ENCODE measurements around the gene UBE3B.

The UBE3B gene

DNA sequence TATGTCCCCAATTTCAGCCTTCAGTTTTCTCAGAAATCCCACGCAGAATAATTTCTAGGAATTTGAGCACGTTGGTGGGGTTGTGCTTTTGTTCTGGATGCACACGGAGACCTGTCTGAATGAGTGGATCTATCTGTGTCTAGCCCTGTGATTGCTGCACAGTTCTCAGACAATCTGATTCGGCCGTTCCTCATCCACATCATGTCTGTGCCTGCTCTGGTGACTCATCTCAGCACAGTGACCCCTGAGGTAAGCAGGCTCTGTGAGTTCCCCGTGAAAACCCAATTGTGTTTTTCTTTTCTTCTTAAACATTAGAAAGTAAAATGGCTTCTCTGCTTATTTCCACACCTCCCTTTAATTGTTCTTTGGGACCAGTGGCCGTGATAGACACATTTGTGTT lies 20.2 kb downstream of the UBE3B start:
- DNase-seq (ENCODE audit: low read depth), result no peak
- H3K4me3 ChIP-seq (ENCODE audit: low read depth, low read length), result no peak overlapping the region
- TF ChIP-seq, protein P1, sequence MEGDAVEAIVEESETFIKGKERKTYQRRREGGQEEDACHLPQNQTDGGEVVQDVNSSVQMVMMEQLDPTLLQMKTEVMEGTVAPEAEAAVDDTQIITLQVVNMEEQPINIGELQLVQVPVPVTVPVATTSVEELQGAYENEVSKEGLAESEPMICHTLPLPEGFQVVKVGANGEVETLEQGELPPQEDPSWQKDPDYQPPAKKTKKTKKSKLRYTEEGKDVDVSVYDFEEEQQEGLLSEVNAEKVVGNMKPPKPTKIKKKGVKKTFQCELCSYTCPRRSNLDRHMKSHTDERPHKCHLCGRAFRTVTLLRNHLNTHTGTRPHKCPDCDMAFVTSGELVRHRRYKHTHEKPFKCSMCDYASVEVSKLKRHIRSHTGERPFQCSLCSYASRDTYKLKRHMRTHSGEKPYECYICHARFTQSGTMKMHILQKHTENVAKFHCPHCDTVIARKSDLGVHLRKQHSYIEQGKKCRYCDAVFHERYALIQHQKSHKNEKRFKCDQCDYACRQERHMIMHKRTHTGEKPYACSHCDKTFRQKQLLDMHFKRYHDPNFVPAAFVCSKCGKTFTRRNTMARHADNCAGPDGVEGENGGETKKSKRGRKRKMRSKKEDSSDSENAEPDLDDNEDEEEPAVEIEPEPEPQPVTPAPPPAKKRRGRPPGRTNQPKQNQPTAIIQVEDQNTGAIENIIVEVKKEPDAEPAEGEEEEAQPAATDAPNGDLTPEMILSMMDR (IDR thresholded peaks at IDR 0.05; ENCODE audit: low read depth, low read length), result no peak
- TF ChIP-seq, protein P2, sequence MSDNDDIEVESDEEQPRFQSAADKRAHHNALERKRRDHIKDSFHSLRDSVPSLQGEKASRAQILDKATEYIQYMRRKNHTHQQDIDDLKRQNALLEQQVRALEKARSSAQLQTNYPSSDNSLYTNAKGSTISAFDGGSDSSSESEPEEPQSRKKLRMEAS (IDR thresholded peaks at IDR 0.05; ENCODE audit: low read depth, low read length), result no peak
- no peak for TF ChIP-seq POLR2A (IDR thresholded peaks at IDR 0.05; ENCODE audit: extremely low read depth, insufficient read length)
- TF ChIP-seq MYC (IDR thresholded peaks at IDR 0.05; ENCODE audit: low read depth, low read length), result no peak

DNA sequence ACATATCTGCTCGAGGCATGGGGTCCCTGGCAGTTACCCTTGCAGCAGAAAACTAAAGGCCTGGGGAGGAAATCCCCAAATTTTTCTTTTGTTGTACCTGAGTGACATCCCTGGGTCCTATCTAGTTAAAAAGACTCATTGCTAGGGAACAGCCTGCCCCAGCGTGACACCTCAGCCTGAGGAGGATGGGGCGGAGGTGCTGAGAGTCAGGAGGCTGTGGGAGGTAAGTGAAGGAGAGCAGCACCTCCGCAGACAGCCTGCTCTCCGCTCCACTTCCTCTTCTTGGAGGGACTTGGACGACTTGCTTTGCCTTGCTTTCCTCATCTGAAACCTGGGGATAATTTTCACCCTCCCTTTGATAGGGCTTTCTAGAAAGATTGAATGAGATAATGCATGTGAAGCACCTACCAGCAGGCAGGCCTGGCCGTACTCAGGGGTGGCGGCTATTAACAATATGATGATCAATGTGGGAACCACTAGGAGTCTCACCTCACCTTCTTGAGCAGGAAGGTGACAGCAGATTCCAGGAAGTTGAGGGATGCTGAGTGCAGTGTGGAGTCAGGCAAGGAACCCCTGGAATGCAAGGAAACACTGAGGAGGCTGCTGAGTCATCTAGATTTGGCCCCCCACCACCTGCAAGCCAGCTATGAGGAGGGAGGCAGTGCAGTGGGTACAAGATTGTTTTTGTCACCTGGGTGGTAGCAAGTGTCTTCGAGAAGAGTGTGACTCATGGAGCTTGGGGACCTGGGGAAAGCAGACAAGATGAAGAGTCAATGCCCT lies 23.2 kb downstream of the UBE3B start:
- no peak for DNase-seq (ENCODE audit: low read depth)
- TF ChIP-seq MYC (IDR thresholded peaks at IDR 0.05; ENCODE audit: low read depth, low read length), result no peak
- TF ChIP-seq, protein P2 (IDR thresholded peaks at IDR 0.05; ENCODE audit: low read depth, low read length), result no peak
- TF ChIP-seq, protein P1 (IDR thresholded peaks at IDR 0.05; ENCODE audit: low read depth, low read length), result no peak
- no peak for TF ChIP-seq POLR2A (IDR thresholded peaks at IDR 0.05; ENCODE audit: extremely low read depth, insufficient read length)
- H3K4me3 ChIP-seq (ENCODE audit: low read depth, low read length), result no peak overlapping the region

DNA sequence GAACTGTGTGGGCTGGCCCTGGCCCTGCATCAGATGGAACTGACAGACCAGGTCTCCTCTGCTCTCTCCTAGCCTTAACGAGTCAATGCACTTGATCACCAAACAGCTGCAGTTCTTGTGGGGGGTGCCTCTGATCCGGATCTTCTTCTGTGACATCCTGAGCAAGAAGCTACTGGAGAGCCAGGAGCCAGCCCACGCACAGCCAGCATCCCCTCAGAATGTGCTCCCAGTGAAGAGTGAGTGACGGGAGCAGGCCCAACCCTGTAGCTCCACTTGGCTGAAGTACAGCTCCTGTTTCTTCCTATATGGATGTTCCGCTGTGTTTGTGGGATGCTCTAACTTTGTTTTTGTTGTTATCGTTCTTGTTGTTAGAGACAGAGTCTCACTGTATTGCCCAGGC lies 23.9 kb downstream of the UBE3B start:
- no peak overlapping the region for H3K4me3 ChIP-seq (ENCODE audit: low read depth, low read length)
- DNase-seq (ENCODE audit: low read depth), result no peak
- TF ChIP-seq, protein P2 (IDR thresholded peaks at IDR 0.05; ENCODE audit: low read depth, low read length), result no peak
- TF ChIP-seq POLR2A (IDR thresholded peaks at IDR 0.05; ENCODE audit: extremely low read depth, insufficient read length) (no peak), MYC (IDR thresholded peaks at IDR 0.05; ENCODE audit: low read depth, low read length) (no peak)
- TF ChIP-seq, protein P1 (IDR thresholded peaks at IDR 0.05; ENCODE audit: low read depth, low read length), result no peak

- DNase-seq (ENCODE audit: low read depth), result no peak
- TF ChIP-seq, protein P1 (IDR thresholded peaks at IDR 0.05; ENCODE audit: low read depth, low read length), result no peak
- TF ChIP-seq MYC (IDR thresholded peaks at IDR 0.05; ENCODE audit: low read depth, low read length) (no peak), POLR2A (IDR thresholded peaks at IDR 0.05; ENCODE audit: extremely low read depth, insufficient read length) (no peak)
- TF ChIP-seq, protein P2 (IDR thresholded peaks at IDR 0.05; ENCODE audit: low read depth, low read length), result no peak
- no peak overlapping the region for H3K4me3 ChIP-seq (ENCODE audit: low read depth, low read length)
Measured at GRCh38 chr12:109502332-109502731, 24.9 kb downstream of the UBE3B start.

DNA sequence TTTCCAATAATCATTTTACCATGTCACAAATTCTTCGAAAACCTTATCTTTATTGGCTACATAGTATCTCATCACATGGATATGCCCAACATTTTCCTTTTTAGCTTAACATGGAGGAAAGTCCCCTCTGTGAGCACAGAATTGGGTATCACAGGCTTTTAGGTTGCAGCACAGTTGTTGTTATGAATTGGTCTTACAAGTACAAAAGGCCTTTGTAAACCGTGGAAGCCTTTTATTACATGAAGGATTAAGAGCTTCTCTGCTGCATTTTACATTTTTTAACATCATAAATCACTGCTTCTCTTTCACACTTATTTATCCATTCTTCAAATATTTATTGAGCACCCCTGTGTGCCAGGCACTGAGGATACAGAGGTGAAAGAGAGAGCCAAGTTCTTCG lies 26.2 kb downstream of the UBE3B start:
- H3K4me3 ChIP-seq (ENCODE audit: low read depth, low read length), result no peak overlapping the region
- TF ChIP-seq POLR2A (IDR thresholded peaks at IDR 0.05; ENCODE audit: extremely low read depth, insufficient read length) (no peak), MYC (IDR thresholded peaks at IDR 0.05; ENCODE audit: low read depth, low read length) (no peak)
- TF ChIP-seq, protein P1 (IDR thresholded peaks at IDR 0.05; ENCODE audit: low read depth, low read length), result no peak
- TF ChIP-seq, protein P2 (IDR thresholded peaks at IDR 0.05; ENCODE audit: low read depth, low read length), result no peak
- no peak for DNase-seq (ENCODE audit: low read depth)

All from NB4 (cell line).